Sciatic nerve (tissue), 2 donors: Measurements from ENCODE around the gene FOLR3. TPM values are rescaled to one million over a fixed set of nuclear protein-coding genes. Genes with fewer than 3 reads are reported as not detected.
"Not testable (repeated sequence)": the region's sequence is repeated elsewhere in the genome, so short reads cannot be mapped to it uniquely, and the experiment has no call there.

Experiments used
- ATAC-seq: fragments of 200-7000 bp; cut with Tn5 transposase; one replicate; pipeline ENCODE4 v1.9.1; 2020; ENCODE audit warnings: mild to moderate bottlenecking, moderate library complexity
- DNase-seq: peaks from one replicate; pipeline ENCODE4 v3.0.0-alpha.2; 2020; ENCODE audit warnings: low spot score
- intact Hi-C: fragments of 100-400 bp; cut with DNase I; formaldehyde crosslinking; loops from one replicate; pipeline ENCODE4 v1.14.2; 2022
- total RNA-seq: library from RNA; stranded (reverse); fragmentation: NEBNext Ultra II Directional; extraction: Animal tissue kit (Norgen Biotek cat#: 25700); gene quantifications from one replicate; pipeline ENCODE4 v1.2.1, GENCODE V29; 2021
- donor health status: DM: no; HTN: no; CAD: no.
- donor health status: DM: no; HTN: no; CAD: no.

The FOLR3 gene
- total RNA-seq, 1 donor from 2014 or later: 1.1 TPM

- intact Hi-C loops: no loop called here
- DNase-seq (no peak), ATAC-seq (no peak)
These were observed 14.6 kb upstream of the FOLR3 start for GRCh38 chr11:72120930-72121329.

- no peak for ATAC-seq
- intact Hi-C loops: no loop called here
- no peak for DNase-seq
These were observed 12.9 kb upstream of the FOLR3 start for GRCh38 chr11:72122607-72123006.

DNA sequence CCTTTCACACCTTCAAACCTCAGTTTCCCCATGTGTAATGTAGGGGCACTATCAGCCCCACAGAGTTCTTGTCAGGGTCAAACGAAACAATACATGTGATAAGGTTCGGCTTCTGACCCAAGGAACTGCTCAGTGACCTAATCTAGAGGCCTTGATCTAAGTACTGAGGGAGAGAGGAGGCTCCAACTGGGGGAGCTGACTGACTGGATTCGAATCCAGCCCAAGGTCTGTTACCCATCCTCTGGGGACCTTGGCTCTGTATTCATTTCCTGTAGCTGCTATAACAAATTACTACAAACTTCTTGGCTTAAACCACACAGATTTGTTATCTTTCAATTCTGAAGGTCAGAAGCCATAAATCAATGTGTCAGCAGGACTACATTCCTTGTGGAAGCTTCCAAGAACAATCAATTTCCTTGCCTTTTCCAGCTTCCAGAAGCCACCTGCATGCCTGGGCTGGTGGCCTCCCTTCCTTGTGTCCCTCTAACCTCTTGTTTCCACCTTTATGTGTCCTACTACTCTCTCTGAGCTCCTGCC lies 12.3 kb upstream of the FOLR3 start:
- DNase-seq (no peak), ATAC-seq (no peak)
- intact Hi-C loops: no loop called here

- intact Hi-C loops: no loop called here
- DNase-seq: no peak
- no peak for ATAC-seq
These were observed 11.5 kb upstream of the FOLR3 start for GRCh38 chr11:72124046-72124445.

- no peak for ATAC-seq
- intact Hi-C loops: no loop called here
These were observed 9.6 kb upstream of the FOLR3 start for GRCh38 chr11:72125956-72126355.

DNA sequence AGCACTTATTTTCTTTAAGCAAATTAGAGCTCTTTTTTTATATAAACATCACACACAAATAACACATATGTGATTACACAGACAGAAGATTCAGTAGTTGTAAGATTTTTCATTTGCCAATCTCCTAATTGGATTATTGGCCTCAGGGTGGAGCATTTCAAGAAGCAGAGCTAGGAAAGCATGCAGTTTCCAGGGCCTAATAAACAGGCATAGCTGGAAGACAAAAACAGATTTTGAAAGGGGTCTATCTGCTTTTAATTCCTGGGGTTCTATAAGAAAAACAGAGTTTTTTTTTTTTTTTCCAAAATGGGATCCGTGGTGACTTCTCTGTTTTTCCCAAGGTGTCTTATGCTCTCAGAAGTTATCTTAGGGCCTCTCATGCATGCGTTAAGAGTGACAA lies 7.6 kb upstream of the FOLR3 start:
- intact Hi-C loops: no loop called here
- ATAC-seq (no peak), DNase-seq (no peak)

More at GRCh38 chr11:72125956-72126355, 9.6 kb upstream of the FOLR3 start:
- no peak for DNase-seq

- no peak for DNase-seq
- intact Hi-C loops: no loop called here
- no peak for ATAC-seq
These were observed 6.1 kb upstream of the FOLR3 start for GRCh38 chr11:72129381-72129780.

DNA sequence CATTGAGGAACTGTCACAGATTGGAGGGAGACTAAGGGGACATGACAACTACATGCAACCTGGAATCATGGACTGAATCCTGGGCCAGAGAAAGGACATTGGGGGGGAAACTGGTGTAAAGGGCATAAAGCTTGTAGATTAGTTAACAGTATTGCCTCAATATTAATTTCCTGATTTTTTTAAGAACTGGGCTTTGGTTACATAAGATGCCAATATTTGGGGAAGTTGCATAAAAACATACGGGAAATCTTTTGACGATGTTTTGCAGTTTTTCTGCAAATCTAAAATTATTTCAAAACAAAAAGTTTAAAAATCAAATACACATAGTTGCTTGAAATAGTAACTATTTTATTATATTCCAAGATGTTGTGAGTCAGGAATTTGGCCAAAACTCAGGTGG lies 2.9 kb upstream of the FOLR3 start:
- ATAC-seq: no peak
- DNase-seq: no peak
- intact Hi-C loops: no loop called here

GRCh38 chr11:72135891-72136683 lies 562 bp downstream of the FOLR3 start:
- no peak for ATAC-seq
- intact Hi-C loops: no loop called here
- no peak for DNase-seq

DNA sequence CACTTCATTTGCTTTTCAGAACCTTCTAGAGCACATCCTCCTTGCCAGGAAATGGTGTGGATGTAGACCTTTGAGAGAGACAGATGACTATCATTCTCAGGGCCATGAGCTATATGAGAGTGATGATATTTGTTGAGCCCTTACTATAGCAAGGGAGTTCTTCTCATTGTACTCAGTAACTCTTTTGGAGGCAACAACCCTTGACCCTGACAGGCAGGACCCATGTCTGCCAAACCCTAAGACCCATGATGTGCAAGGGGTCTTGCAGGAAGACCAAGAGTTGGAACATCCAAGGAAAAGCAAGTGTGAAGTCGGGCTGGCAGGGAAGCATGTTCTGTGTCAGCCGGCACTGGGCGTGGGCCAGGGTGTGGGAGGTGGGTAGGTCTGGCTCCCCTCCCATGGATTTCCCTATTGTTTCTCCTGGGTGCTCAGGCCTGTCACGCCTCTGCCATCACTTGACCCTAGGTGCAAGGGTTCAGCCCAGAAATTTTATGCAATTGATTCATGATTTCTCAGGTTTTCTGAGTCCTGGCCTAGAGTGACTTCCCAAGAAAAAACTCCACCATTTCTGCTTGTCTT lies 1.2 kb downstream of the FOLR3 start:
- intact Hi-C loops: no loop called here
- DNase-seq (no peak), ATAC-seq (no peak)

DNA sequence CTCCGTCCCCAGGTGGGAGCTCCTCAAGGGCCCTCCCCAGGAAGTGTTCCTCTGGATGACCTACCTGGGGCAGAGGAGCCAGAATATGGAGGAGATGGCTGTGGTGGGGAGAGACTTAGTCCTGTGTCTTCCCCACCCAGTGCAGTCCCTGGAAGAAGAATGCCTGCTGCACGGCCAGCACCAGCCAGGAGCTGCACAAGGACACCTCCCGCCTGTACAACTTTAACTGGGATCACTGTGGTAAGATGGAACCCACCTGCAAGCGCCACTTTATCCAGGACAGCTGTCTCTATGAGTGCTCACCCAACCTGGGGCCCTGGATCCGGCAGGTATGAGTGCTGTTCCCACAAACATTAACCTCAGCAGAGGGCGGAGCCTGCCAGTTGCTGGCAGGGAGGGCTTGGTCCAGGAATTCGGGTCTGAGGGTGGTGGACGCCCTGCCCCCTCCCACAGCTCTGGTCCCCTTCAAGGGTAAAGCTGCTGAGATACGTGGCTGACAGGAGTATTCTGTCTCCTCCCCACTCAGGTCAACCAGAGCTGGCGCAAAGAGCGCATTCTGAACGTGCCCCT lies 3.4 kb downstream of the FOLR3 start:
- DNase-seq (no peak), ATAC-seq (no peak)
- intact Hi-C loops: no loop called here

DNA sequence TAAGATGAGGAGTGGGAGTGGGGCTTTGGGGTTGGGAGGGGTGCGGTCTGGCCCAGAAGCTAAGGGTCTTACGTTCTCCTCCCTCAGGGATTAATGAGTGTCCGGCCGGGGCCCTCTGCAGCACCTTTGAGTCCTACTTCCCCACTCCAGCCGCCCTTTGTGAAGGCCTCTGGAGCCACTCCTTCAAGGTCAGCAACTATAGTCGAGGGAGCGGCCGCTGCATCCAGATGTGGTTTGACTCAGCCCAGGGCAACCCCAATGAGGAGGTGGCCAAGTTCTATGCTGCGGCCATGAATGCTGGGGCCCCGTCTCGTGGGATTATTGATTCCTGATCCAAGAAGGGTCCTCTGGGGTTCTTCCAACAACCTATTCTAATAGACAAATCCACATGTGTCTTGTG lies 4.0 kb downstream of the FOLR3 start:
- ATAC-seq: no peak
- intact Hi-C loops: no loop called here
- no peak for DNase-seq

DNA sequence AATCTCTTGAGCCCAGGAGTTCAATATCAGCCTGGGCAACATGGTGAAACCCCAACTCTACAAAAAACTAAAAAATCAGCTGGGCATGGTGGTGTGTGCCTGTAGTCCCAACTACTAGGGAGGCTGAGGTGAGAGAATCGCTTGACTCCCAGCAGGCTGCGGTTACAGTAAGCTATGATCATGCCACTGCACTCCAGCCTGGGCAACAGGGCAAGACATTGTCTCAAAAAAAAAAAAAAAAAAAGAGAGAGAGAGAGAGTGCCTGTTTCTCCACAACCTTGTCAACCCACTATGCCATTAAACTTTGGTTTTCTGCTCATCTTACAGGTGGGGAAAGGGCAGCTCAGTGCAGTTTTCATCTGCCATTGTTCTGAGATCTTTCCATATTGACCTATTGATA lies 5.1 kb downstream of the FOLR3 start:
- no peak for ATAC-seq
- intact Hi-C loops: no loop called here

DNA sequence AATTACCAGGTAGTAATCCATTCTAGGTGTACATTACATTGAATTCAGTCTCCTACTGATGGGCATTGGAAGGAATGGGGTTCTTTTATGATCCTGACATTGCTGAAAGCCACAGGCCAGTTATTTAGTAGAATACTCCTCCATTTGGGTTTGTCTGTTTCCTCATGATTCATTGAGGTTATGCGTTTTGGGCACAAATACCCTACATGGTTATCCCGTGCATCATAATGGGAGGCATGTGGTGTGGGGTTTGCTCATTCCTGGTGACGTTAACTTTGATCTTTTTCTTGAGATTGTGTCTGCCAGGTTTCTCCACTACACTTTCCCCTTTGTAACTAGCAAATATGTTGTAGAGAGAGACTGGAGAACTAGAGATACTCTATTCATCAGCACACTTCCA lies 5.5 kb downstream of the FOLR3 start:
- no peak for ATAC-seq
- intact Hi-C loops: no loop called here
- DNase-seq: no peak

More for the DNA sequence above, 5.1 kb downstream of the FOLR3 start:
- DNase-seq: no peak

GRCh38 chr11:72142086-72142485 lies 6.6 kb downstream of the FOLR3 start:
- intact Hi-C loops, ATAC-seq, DNase-seq: not testable (repeated sequence)

DNA sequence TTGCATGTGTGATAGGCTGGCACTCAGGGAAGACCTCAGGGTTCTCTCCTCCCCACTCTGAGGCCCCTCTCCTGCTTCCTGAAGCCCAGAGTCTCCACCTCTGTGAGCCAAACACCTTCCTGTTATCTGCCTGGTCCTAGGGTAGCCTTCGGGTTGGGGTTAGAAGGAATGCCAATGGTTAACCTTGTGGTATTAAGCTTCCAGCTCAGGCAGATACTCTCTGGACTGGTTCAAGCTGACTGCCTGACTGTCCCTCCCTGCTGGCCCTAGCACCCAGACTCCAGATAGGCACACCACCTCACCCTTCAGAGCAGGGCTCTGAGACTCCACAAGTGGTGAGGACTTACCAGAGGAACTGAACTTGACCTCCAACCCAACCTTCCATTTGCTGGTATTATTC lies 7.0 kb downstream of the FOLR3 start:
- intact Hi-C loops, ATAC-seq, DNase-seq: not testable (repeated sequence)

GRCh38 chr11:72144807-72145565 lies 9.5 kb downstream of the FOLR3 start:
- no peak for DNase-seq
- no peak for ATAC-seq
- intact Hi-C loops: no loop called here

DNA sequence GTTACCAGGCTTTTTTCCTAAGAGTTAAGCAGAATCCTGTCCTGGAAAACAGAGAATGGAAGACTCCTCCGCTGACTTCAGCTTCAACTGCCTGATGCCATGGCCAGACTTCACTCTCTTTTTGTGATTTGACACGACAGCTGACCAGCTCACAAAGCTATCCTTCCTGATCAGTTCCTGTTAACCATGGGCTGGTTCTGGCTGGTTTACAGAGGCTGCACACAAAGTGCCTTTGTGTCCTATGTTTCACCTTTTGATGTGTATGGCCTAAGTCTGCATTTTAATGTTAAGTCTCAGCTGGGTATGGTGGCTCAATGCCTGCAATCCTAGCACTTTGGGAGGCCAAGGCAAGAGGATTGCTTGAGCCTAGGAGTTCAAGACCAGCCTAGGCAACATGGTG lies 11.1 kb downstream of the FOLR3 start:
- no peak for ATAC-seq
- no peak for DNase-seq
- intact Hi-C loops: no loop called here

DNA sequence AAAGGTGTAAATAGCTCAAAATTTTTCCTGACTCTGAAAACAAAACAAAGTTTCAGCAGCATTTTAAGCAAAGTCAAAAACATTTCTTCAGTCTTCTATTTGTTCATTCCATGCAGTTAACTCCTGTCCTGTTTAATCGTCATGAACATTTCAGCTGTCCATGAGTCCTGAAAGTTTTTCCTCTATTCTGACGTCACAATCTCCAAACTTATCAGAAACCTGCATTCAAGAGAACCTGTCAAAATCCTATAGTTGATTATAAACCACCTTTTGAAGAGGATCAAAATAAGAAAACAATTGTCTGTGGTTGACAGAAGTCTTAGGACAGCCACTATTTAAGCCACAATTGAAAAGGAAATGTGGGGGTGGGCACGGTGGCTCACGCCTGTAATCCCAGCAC lies 15.4 kb downstream of the FOLR3 start:
- DNase-seq (no peak), ATAC-seq (no peak)
- intact Hi-C loops: no loop called here
